Measurements from ENCODE around the gene PIP4K2A.
"Not testable (repeated sequence)": the region's sequence is repeated elsewhere in the genome, so short reads cannot be mapped to it uniquely, and the experiment has no call there.

Gene PIP4K2A

DNA sequence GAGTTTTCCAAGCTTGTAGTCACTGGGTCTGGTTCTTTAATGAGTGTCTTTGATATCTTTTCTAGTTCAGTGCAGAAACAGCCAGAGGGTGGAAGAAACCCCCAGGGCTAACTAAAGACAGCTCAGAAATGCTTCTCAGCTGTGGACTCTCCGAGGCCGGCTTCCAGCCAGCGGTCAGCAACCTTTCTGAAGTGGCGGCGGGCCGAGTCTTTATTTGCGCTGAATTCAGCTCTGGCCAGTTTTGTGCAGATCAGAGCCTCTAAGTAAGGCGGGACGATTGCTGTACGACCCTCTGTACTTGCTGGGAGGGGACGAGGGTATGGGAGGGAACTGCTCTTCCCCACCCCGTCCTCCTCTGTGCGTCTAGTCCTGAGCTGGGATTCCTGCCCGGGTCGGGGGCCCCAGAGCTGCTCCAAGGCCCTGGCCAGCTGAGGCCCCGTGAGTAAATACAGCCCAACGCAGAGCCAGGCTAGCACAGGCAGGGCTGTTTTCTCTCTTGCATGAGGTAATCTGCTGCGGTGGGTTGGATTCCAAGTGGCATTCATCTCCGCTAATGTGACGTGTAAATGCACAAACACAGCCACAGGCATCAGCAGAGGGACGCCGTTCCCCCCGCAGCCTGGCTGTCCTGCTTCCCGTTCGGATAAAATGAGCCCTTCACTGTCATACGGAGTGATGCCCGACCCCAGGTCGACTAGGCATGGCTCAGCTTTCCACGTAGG is 159.8 kb downstream of the PIP4K2A start:
- DNase-seq (ENCODE audit: low spot score): no peak

DNA sequence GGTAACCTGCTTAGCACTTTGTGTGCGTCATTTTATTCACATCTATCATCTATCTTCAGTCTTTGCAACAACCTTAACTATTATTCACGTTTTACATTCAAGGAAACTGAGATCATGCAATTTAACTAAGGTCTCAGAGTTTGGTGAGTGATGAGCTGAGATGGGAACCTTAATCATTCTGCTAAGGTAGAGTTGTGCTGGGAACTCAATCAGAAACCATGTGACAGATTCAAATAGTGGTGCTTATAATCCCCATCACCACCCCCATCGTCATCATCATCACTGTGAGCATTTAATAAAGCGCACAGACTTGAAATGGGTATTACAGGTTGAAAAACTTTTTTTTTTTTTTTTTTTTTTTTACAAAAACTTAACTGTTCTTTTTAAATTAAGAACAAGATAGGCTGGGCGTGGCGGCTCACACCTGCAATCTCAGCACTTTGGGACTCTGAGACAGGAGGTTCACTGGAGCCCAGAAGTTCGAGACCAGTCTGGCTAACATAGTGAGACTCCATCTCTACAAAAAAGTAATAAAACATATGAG is 160.9 kb downstream of the PIP4K2A start:
- no peak for DNase-seq (ENCODE audit: low spot score)

DNA sequence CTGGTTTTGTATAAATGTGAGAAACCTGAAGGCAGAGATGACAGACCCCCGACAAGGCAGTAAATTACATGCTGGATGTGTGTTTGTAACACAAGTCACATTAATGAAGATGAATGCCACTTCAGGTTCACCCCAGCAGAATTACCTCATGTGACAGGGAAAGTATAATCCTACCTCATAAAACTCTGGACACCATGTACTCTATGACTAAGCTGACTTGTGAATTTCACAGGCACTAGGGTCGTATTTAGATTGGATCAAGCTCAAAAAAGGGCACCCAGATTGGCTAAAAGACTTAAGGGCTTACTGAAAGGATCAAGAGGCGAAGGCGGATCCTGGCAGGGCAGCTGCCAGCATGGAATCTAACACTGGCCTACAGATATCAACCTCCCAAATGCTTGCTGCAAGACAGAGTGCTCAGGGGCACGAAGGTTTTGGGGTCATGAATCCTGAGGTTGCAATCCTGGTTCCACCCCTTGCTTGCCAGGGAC is 161.4 kb downstream of the PIP4K2A start:
- no peak for DNase-seq (ENCODE audit: low spot score)

DNA sequence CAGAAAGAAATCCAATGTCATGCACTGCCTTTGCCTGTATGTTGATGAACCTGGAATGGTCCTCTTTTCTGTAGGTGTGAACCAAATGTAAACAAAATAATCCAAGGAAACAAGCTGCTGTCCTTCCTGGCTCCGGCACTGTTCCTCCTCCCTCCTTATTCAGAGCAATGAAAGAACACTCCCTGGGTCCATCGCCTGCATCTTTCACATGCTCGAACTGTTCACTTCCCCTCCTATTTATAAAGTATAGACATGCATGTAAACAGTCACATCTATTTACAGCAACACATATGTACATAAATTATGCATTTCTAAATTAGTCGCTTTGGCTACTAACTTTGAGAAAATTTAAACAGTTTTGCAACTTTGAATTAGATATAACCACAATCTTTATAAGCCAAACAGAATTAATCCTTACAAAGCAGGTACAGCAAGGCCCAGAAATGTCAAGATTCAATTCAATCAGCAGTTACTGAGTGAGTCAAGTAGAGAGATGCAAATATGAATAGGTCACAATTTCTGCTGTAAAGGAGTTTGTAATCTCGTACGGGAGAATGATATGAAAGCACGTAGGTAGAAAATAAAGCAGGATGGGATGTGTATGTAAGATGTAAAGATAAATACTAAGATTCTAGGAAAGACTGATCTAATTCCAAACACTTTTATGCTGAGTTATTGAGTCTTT is 162.6 kb downstream of the PIP4K2A start:
- no peak for DNase-seq (ENCODE audit: low spot score)

DNA sequence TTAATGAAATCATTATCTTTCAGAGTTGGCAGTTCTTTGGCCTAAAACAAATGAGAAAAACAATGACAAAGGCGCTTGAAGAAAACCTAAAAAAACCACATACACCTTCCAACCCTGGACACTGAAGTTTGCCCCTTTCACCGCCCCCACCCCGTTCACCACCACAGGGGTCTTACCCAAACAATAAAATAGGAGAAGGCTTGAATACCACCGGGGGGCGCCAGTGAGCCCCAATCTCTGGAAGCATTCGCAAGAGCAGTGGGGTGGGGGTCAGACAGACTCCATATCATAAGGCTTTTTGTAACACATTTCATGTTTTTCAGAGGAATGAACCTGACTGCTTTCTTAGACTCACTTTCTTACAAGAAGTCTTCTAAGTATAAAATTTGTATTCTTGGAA is 163.6 kb downstream of the PIP4K2A start:
- DNase-seq (ENCODE audit: low spot score): peak; percentile 51

DNA sequence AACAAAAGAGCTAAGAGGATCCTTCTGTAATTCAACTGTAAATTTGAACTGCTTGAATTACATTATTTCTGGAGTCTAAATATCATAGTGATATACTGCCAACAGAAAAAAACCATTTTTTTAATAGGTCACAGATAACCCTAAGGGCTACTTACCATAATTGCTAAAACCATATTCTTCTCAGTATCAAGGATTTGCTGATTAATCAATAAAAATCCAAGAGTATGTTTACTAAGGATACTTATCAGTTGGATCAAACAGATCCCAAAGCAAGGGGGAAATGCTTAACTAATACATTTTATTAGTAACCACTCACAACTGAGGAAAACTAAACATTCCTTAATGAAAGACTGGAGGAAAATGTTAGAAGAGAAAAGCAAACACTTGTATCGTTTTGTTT is 166.0 kb downstream of the PIP4K2A start:
- DNase-seq (ENCODE audit: low spot score): no peak

DNA sequence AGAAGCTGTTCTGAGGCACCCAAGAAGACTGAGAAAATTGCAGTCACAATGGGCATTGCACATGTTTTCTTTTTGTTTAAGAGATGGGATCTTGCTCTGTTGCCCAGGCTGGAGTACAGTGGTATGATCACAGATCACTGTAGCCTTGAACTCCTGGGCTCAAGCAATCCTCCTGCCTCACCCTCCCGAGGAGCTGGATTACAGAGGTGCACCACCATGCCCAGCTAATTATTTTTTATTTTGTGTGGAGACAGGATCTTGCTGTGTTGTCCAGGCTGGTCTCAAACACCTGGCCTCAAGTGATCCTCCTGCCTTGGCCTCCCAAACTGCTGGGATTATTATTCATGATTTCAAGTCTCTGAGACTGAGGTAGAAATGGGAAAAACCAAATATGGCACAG is 168.7 kb downstream of the PIP4K2A start:
- DNase-seq (ENCODE audit: low spot score): no peak

DNA sequence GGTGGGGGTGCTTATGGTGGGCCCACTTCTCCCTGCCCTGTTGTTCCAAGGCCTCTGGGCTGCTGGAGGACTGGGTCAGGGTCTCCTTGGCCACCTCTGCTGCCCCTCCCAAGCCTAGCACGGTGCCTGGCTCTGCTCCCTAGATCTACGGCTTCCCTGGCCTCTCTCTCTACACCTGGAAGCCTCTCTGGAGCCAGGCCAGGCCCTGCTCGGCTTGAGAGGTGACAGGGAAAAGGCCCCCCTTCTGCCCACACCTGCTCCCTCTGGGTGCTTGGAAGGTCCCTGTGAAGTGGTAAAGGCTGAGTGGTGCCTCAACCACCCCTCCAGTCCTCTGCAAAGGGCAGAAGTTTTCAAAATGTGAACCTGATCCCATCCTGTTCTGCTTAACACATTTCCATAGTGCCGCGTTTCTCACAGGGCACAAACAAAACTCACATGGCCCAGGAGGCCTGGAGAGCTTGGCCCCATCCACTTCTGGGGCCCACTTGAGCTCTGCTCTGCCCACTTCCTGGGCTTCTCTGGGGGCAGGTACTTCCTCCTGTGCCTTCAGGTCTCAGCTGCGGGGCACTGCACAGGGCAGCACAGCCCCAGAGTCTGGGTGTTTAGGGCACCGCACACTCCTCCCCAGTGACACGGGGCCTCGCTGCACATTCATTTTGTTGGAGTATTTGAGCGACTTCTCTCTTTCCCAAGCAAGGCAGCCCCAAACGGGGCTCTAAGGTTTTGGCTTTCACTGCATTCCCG is 169.9 kb downstream of the PIP4K2A start:
- DNase-seq (ENCODE audit: low spot score): no peak

DNA sequence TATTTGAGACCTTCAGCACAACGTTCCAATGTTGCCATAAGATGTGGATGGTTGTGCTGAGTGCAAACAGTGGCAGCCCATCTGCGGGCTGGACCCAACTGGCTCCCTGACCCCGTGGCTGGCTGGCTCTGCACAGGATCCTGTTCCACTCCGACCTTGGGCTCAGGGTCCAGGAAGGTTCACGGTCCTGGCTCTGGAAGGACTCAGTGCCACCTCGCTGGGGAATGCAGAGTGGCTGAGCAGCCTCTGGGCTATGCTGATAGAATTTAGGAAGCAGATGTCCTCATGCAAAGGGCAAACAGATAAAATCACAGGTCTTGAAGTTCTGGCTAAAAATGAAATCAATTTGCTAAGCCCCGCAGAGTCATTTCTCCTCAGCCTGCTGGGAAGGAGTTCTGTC is 171.6 kb downstream of the PIP4K2A start:
- DNase-seq (ENCODE audit: low spot score): no peak

DNA sequence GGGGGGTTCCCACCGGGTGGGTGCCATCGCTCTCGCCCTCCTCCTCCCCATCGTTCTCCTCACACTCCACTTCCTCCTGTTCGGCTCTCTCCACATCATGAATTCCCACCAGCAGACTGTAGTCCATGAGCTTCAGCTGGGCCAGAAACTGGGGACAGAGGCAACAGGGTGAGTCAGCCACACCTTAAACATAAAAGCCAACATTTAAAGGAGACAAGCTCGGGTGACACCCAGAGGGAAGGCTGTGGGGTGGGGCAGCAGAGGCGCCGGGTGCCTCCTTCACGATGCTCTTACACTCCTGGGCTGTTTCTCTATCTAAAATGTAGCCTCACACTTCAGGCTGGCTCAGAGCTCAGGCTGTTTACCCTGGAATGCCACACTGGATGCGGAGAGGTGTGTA is 172.5 kb downstream of the PIP4K2A start:
- DNase-seq (ENCODE audit: low spot score): no peak

DNA sequence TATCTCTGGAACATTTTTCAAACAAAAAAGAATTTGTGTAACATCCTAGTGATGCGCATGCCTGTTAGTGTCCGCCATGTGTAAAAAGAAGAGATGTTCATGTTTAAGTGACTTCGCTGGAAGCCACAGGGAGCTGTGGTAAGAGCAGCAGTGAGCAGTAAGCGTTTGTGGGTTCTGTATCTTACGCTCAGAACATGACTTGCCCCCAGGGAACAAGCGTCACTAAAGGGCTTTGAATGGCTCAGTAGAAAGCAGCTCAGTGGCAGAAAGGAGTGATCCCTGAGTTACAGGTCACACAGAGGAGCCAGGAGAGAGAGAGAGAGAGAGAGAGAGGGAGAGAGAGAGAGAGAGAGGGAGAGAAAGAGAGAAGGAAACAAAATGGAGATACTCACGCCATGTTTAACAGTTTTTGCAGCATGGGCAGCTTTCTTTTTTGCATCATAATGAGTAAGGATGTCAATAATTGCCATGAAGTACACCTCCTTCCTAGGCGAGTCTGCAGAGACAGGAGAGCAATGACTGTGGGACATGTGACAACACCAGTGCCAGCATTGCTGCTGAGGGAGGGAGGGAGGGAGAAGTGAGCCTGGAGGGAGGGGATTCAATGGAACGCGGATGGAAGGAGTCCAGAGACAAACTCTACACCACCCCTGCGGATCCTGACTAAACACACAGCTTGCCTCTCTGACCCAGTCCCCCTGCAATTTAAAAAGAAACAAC is 174.6 kb downstream of the PIP4K2A start:
- no peak for DNase-seq (ENCODE audit: low spot score)

DNA sequence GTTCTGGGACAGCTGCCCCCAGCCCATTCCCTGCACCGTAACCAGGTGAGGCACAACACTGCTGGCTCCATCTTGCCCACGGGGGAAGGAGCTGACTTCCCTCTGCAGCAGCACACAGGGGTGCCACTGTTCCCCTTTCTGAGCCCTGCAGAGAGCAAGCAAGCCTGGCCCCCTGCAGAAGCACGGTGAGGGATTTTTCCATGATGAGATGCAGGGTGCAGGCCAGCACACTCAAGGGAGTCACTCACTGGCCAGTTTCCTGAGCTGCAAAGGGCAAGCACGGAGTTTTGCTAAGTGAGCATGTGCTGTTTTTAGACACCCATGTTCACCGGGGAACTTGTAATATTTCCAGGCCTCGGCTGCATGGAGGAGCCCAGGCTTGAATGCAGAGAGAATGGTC is 176.6 kb downstream of the PIP4K2A start:
- no peak for DNase-seq (ENCODE audit: low spot score)

DNA sequence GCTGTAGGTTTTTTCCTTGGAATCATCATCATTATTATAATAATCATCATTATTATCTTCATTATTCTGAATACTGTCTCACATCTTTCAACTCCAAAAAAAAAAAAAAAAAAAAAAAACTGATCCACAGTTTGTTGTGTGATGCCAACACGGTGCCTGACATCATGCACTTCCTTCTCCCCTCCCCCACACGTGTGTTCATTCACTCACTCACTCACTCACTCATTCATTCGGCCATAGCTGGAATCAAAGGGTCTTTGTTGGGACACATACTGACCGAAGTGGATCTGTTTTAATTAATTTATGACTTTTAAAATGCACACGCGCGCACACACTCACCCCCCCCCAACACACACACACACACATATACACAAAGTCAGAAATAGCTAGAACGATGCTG is 177.8 kb downstream of the PIP4K2A start:
- DNase-seq (ENCODE audit: low spot score): no peak

DNA sequence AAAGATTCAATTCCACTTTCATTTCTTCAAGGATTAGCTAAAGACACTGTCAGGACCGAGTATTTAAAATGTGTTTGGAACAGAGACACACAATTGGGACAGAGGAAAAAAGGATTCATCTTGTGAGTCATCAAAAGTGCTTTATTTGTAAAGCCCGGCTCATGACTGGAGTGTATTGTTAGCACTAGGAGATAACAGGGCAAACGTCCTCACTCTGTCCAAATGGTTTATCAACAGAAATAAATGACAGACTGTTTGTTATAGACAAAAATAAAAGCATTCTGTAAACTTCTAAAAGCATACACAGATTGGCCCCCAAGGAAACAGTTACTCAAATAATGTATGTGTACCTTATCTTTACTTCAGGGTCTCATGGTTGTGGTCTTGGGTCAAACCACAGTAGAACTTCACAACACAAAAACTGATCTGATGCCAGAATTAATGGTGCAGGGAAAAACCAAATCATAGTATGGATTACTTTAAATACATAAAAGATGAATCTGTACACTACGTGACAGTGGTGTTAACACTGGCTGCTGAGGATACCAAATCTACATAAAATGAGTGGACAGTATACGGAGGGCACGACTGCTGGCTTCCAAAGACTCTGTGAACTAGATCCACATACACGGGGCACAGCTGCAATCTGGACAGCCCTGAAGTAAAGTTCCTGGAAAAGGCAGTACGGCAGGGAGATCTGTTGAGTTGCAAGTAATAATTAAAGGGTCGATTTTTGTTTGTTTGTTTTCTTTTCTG is 179.4 kb downstream of the PIP4K2A start:
- no peak for DNase-seq (ENCODE audit: low spot score)

DNA sequence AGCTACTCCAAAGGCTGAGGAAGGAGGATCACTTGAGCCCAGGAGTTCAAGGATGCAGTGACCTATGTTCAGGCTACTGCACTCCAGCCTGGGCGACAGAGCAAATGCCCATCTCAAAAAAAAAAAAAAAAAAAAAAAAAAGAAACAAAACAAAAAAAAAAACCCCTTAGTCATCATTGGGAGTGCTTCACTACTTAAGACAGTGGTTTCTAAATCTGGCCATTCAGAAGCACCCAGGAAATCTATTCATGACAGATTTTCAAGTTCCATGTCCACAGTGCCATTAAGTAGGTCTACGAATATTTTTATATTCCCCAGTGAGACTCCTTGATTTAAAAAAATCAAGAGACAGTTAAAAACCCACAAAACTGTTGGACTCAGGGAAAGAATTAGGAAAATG is 182.9 kb downstream of the PIP4K2A start:
- no peak for DNase-seq (ENCODE audit: low spot score)

DNA sequence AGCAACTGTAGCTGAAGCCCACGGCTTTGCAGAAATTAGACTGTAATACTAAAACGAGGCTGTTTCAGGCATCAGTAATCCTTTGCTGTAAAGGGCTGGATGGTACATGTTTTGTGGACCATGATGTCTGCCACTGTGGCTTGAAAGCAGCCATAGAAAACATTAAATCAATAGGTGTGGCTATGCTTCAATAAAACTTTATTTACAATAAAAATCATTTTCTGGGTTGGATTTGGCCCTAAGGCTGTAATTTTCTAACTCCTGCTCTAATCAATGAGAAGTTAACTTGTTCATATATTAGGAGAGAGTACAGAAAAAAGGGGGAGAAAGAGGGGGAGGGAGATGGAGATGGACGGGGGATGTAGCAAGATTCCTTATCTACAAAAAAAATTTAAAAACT is 183.4 kb downstream of the PIP4K2A start:
- DNase-seq (ENCODE audit: low spot score): no peak

DNA sequence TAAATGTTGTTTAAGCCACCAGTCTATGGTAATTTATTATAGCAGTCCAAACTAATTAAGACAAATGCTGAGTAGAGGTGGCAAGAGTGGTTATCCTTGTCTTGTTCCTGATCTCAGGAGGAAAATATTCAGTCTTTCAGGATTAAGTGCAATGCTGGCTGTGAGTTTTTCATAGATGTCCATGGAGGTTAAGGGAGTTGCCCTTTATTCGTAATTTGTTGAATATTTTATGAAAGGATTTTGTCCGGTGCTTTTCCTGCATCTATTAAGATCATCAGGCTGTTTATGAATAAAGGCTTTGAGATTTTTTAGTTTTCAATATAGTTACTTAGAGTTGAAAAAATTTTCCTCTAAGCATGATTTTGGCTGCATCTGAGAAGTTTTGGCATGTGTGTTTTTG is 186.9 kb downstream of the PIP4K2A start:
- no peak for DNase-seq (ENCODE audit: low spot score)

DNA sequence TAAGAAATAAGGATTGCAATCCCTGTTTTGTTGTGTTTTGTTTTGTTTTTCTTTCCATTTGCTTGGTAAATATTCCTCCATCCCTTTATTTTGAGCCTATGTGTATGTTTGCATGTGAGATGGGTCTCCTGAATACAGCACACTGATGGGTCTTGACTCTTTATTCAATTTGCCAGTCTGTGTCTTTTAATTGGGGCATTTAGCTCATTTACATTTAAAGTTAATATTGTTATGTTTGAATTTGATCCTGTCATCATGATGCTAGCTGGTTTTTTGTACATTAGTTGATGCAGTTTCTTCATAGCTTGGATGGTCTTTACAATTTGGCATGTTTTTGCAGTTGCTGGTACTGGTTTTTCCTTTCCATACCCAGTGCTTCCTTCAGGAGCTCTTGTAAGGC is 190.0 kb downstream of the PIP4K2A start:
- DNase-seq (ENCODE audit: low spot score): not testable (repeated sequence)

DNA sequence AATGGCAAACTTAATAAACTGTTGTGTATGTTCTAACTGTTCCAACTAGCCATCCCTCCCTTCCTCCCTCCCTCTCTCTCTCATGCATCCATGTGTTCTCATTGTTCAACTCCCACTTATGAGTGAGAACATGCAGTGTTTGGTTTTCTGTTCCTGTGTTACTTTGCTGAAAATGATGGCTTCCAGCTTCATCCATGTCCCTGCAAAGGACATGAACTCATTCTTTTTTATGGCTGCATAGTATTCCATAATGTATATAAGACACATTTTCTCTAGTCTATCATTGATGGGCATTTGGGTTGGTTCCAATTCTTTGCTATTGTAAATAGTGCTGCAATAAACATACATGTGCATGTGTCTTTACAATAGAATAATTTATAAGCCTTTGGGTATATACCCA is 193.7 kb downstream of the PIP4K2A start:
- DNase-seq (ENCODE audit: low spot score): not testable (repeated sequence)

DNA sequence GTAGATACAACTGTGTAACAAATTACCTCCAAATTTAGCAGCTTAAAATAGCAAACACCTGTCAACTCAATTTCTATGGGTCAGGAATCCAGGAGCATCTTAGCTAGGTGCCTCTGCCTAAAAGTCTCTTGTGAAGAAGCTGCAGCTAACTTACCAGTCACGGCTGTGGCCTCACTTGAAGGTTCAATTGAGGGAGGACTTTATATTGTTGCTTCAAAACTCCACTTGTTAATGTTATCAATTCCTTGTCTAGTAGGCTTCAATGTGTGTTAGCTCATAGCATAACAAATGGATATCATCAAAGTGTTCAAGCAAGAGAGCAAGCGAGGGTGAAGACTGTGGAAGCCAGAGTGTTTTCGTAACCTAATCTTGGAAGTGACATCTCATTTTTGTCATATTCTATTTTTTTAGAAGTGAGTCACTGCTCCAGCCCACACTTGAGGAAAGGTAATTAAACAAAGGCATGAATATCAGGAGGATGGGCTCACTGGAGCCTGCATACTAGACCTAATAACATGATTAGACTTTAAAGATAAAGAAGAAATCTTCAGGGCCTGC is 196.1 kb downstream of the PIP4K2A start:
- no peak for DNase-seq (ENCODE audit: low spot score)

DNA sequence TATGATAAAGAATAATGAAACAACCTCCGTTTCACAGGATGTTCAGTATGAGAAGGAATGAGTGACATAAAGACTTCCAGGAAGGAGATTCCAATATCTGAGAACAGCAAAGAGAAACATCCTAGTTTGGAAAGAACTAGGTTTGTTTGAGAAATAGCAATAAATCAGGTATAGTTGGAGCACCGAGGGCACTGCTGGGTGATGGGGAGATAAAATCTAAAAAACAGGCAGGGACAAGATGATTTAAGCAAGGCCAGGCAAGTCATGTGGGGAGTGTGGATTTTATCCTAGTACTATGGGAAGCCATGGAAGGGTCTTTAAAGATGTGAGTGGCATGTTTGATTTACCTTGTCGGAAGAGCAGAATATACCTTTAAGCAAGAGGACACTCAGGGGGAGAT is 199.4 kb downstream of the PIP4K2A start:
- DNase-seq (ENCODE audit: low spot score): no peak
